ENCODE results near the gene ORC5. TPM values are rescaled to one million over a fixed set of nuclear protein-coding genes. Genes with fewer than 3 reads are reported as not detected.

The ORC5 gene
- total and polyA plus RNA-seq, 2 of the 13 experiments (the other 11 are each of a cell fraction or from before 2014, with no cell fraction given): 4.8 to 18.8 TPM

GRCh38 chr7:104096683-104097082 lies 111.1 kb downstream of the ORC5 start:
- Histone ChIP-seq H3K9ac (ENCODE audit: insufficient read depth, low read depth, low read length) (no peak overlapping the region), H3K4me2 (ENCODE audit: low read depth, low read length) (no peak overlapping the region), H3K4me1 (ENCODE audit: insufficient read depth, low read length) (peaks cover 9% of the 10 kb centered on the region; the same call in 1 of the 2 replicates), H4K20me1 (ENCODE audit: insufficient read depth, low read length) (no peaks in the 10 kb centered on the region), H3K9me3 (ENCODE audit: low read length) (no peaks in the 10 kb centered on the region), H3K79me2 (ENCODE audit: insufficient read depth, low read length) (no peaks in the 10 kb centered on the region), H2AFZ (ENCODE audit: low read length) (no peak overlapping the region), H3K27me3 (ENCODE audit: control insufficient read depth in 1 of 2, insufficient read depth in 2 of 2, low read length in 2 of 2) (no peaks in the 10 kb centered on the region; a peak in 1 of 5 replicates), H3K27ac (ENCODE audit: extremely low read length, insufficient read depth, low read length) (no peak overlapping the region), H3K4me3 (replicated peaks in 1 of 3; ENCODE audit: insufficient read depth in 1 of 3, low read depth in 2 of 3, low read length in 3 of 3) (no peak overlapping the region), H3K36me3 (replicated peaks in 1 of 2; ENCODE audit: control insufficient read depth in 1 of 2, insufficient read depth in 2 of 2, low read length in 2 of 2) (no peaks in the 10 kb centered on the region)
- no TSS peak for BruUV-seq (replicated peaks)
- 29% methylated on average over 6 of the region's 6 CpGs for WGBS (ENCODE audit: low lambda C conversion rate)
- ATAC-seq (peak; percentile 97), FAIRE-seq (peak; percentile 87), DNase-seq (ENCODE audit: low spot score) (peak; percentile 78)
- ChIA-PET POLR2A (interaction anchor here (0.9 to 1.3 kb wide), 3 partner anchors 37 to 108 kb away, joined by 3 to 10 read pairs (median 3); partner anchors contain the start of gene RELN), CTCF (ENCODE audit: low intra/inter-chr PET ratio, low total read pairs) (no interaction called here)
- intact Hi-C loops (cut with micrococcal nuclease; ENCODE audit: unreplicated experiment): loop anchor here (2.0 kb wide), 1 partner anchor 106 kb away; no protein-coding TSS in a partner anchor
- in situ Hi-C loops (cut with HindIII; ENCODE audit: extremely low pct_ligation_motif_present, low pct_unique_long_range_greater_than_20kb): no loop called here
- no peak for TF ChIP-seq GZF1 (CRISPR knock-in tag; IDR thresholded peaks at IDR 0.05)
- TF ChIP-seq CEBPG (CRISPR knock-in tag; IDR thresholded peaks at IDR 0.05): peak; percentile 18; the same call in 1 of the 2 replicates
- TF ChIP-seq SOX6 (IDR thresholded peaks at IDR 0.05): no peak
- peak; percentile 19; the same call in 1 of the 2 replicates for TF ChIP-seq SOX6 (CRISPR knock-in tag; IDR thresholded peaks at IDR 0.05)
- peak; percentile 37; the same call in 1 of the 2 replicates for TF ChIP-seq MED1 (CRISPR knock-in tag; IDR thresholded peaks at IDR 0.05)
- TF ChIP-seq ZNF3 (CRISPR knock-in tag; IDR thresholded peaks at IDR 0.05): no peak
- TF ChIP-seq CHCHD3 (CRISPR knock-in tag; IDR thresholded peaks at IDR 0.05): no peak
- TF ChIP-seq POGZ (CRISPR knock-in tag; IDR thresholded peaks at IDR 0.05): peak; percentile 48
- TF ChIP-seq ZNF777 (CRISPR knock-in tag; IDR thresholded peaks at IDR 0.05): peak; percentile 64; the same call in 1 of the 2 replicates
- peak; percentile 38; the same call in 1 of the 2 replicates for TF ChIP-seq ERF (CRISPR knock-in tag; IDR thresholded peaks at IDR 0.05)
- TF ChIP-seq GATAD2A (CRISPR knock-in tag; IDR thresholded peaks at IDR 0.05): 0 out of 2 replicates have a peak, but pooled peaks have one; percentile 31
- TF ChIP-seq MAX (IDR thresholded peaks at IDR 0.05): 0 out of 2 replicates have a peak, but pooled peaks have one; percentile 31
- peak; percentile 83 for TF ChIP-seq RAD21 (CRISPR knock-in tag; IDR thresholded peaks at IDR 0.05)
- TF ChIP-seq SOX5 (CRISPR knock-in tag; IDR thresholded peaks at IDR 0.05; ENCODE audit: borderline replicate concordance): peak; percentile 52; the same call in 1 of the 2 replicates
- 0 out of 2 replicates have a peak, but pooled peaks have one; percentile 47 for TF ChIP-seq SP140L (CRISPR knock-in tag; IDR thresholded peaks at IDR 0.05; ENCODE audit: borderline replicate concordance)
- TF ChIP-seq ZSCAN30 (CRISPR knock-in tag; IDR thresholded peaks at IDR 0.05): no peak
- TF ChIP-seq CTCF (CRISPR knock-in tag; IDR thresholded peaks at IDR 0.05): peak; percentile 84
- peak; percentile 62 for TF ChIP-seq SAP130 (CRISPR knock-in tag; IDR thresholded peaks at IDR 0.05; ENCODE audit: low read depth)
- TF ChIP-seq STAG1 (CRISPR knock-in tag; IDR thresholded peaks at IDR 0.05): peak; percentile 85
- no peak for TF ChIP-seq PRDM15 (CRISPR knock-in tag; IDR thresholded peaks at IDR 0.05)
- TF ChIP-seq SKI (IDR thresholded peaks at IDR 0.05; ENCODE audit: partially characterized antibody): no peak
- TF ChIP-seq IRF2 (CRISPR knock-in tag; IDR thresholded peaks at IDR 0.05): 0 out of 2 replicates have a peak, but pooled peaks have one; percentile 20
- TF ChIP-seq YEATS2 (CRISPR knock-in tag; IDR thresholded peaks at IDR 0.05; ENCODE audit: borderline replicate concordance): no peak
- TF ChIP-seq KDM6A (CRISPR knock-in tag; IDR thresholded peaks at IDR 0.05; ENCODE audit: low read depth): no peak

Data from HepG2 (cell line).